DOHH2 (cell line): ENCODE results near the gene FUT4.

ENCODE experiments used
- H3F3A ChIP-seq: fragments of 200-600 bp; sonication (generic), shearing (Covaris generic); 2 replicates; pipeline ENCODE4 v1.6.0; 2016; ENCODE audit warnings: antibody characterized with exemption, mild to moderate bottlenecking; ENCODE audit not compliant: control insufficient read depth, insufficient read depth
- H3K27ac ChIP-seq: fragments of 200-600 bp; sonication (generic); 2 replicates; pipeline ENCODE4 v1.5.1; 2014; ENCODE audit warnings: low read depth, mild to moderate bottlenecking, low read length, moderate library complexity
- H3K27me3 ChIP-seq: fragments of 200-600 bp; sonication (generic); 2 replicates; pipeline ENCODE4 v1.6.1; 2014; ENCODE audit warnings: mild to moderate bottlenecking, low read length, mixed read lengths; ENCODE audit not compliant: control insufficient read depth
- H3K36me3 ChIP-seq: fragments of 200-600 bp; sonication (generic); 2 replicates; pipeline ENCODE4 v1.6.1; 2014; ENCODE audit warnings: mild to moderate bottlenecking, low read length, moderate library complexity, mixed read lengths; ENCODE audit not compliant: control insufficient read depth
- H3K4me1 ChIP-seq: fragments of 200-600 bp; sonication (generic); 2 replicates; pipeline ENCODE4 v1.6.1; 2014; ENCODE audit warnings: mild to moderate bottlenecking, low read length, mixed read lengths; ENCODE audit not compliant: control insufficient read depth
- H3K4me2 ChIP-seq: fragments of 200-600 bp; sonication (generic); 2 replicates; pipeline ENCODE4 v1.6.0; 2014; ENCODE audit warnings: mild to moderate bottlenecking, low read length, moderate library complexity
- H3K4me3 ChIP-seq: fragments of 200-600 bp; sonication (generic); 2 replicates; pipeline ENCODE4 v1.5.1; 2014; ENCODE audit warnings: mild to moderate bottlenecking, low read length, mixed read lengths
- H3K79me2 ChIP-seq: fragments of 200-600 bp; sonication (generic); 2 replicates; pipeline ENCODE4 v1.6.1; 2014; ENCODE audit warnings: mild to moderate bottlenecking, low read length, mixed read lengths; ENCODE audit not compliant: control insufficient read depth
- H3K9me2 ChIP-seq: fragments of 200-600 bp; sonication (generic); replicated peaks from 2 replicates; pipeline ENCODE4 v1.6.1; 2014; ENCODE audit warnings: mild to moderate bottlenecking, low read length, mixed read lengths; ENCODE audit not compliant: control insufficient read depth
- H3K9me3 ChIP-seq: fragments of 200-600 bp; sonication (generic); 2 replicates; pipeline ENCODE4 v1.6.1; 2014; ENCODE audit warnings: antibody characterized with exemption, low read length, mixed read lengths; ENCODE audit not compliant: control insufficient read depth, insufficient read depth
- H4K20me1 ChIP-seq: fragments of 200-600 bp; sonication (generic); 2 replicates; pipeline ENCODE4 v1.6.0; 2014; ENCODE audit warnings: low read depth, mild to moderate bottlenecking, antibody characterized with exemption, low read length, moderate library complexity; ENCODE audit not compliant: control insufficient read depth, insufficient read depth
- CTCF ChIP-seq: fragments of 200-600 bp; sonication (generic); IDR thresholded peaks from one replicate; pipeline ENCODE4 v1.5.1; 2014; ENCODE audit warnings: antibody characterized with exemption, mild to moderate bottlenecking, low read depth, low read length; ENCODE audit not compliant: poor library complexity, severe bottlenecking
- EZH2phosphoT487 ChIP-seq: fragments of 200-600 bp; sonication (generic); IDR thresholded peaks from 2 replicates; pipeline ENCODE4 v1.6.1; 2017; ENCODE audit warnings: borderline replicate concordance, mild to moderate bottlenecking, antibody characterized with exemption, low read length, moderate library complexity, mixed read lengths

FUT4 gene

GRCh38 chr11:94595076-94595475, 51.4 kb downstream of the FUT4 start:
- Histone ChIP-seq H4K20me1 (no peaks in the 10 kb centered on the region), H3K27me3 (no peaks in the 10 kb centered on the region), H3K79me2 (no peaks in the 10 kb centered on the region), H3F3A (no peaks in the 10 kb centered on the region), H3K4me3 (peak overlapping the region; percentile 27), H3K4me2 (peak overlapping the region; percentile 51), H3K27ac (peak overlapping the region; percentile 39; the same call in 1 of the 2 replicates), H3K9me3 (no peaks in the 10 kb centered on the region), H3K36me3 (no peaks in the 10 kb centered on the region), H3K4me1 (peaks cover 14% of the 10 kb centered on the region), H3K9me2 (no peaks in the 10 kb centered on the region)
- no peak for TF ChIP-seq CTCF

GRCh38 chr11:94597896-94598295, 54.2 kb downstream of the FUT4 start:
- Histone ChIP-seq H3K4me3 (no peak overlapping the region), H4K20me1 (no peaks in the 10 kb centered on the region), H3K36me3 (no peaks in the 10 kb centered on the region), H3K9me2 (no peaks in the 10 kb centered on the region), H3K79me2 (no peaks in the 10 kb centered on the region), H3K9me3 (no peaks in the 10 kb centered on the region), H3K4me2 (no peak overlapping the region), H3K27me3 (no peaks in the 10 kb centered on the region), H3K4me1 (peaks cover 25% of the 10 kb centered on the region), H3F3A (no peaks in the 10 kb centered on the region), H3K27ac (no peak overlapping the region)
- TF ChIP-seq EZH2phosphoT487 = no peak
- no peak for TF ChIP-seq CTCF
